GM19468 (cell line): ENCODE measurements around the gene OSBPL10.

Source experiments
- ATAC-seq: cut with Tn5 transposase; IDR thresholded peaks from one replicate; pipeline ENCODE4 v1.9.1; 2021; ENCODE audit warnings: mild to moderate bottlenecking, moderate library complexity, moderate number of reproducible peaks; ENCODE audit not compliant: unreplicated experiment; ENCODE audit errors: extremely low read depth

Gene OSBPL10

GRCh38 chr3:31960793-31961431 is 20.1 kb downstream of the OSBPL10 start:
- no peak for ATAC-seq

DNA sequence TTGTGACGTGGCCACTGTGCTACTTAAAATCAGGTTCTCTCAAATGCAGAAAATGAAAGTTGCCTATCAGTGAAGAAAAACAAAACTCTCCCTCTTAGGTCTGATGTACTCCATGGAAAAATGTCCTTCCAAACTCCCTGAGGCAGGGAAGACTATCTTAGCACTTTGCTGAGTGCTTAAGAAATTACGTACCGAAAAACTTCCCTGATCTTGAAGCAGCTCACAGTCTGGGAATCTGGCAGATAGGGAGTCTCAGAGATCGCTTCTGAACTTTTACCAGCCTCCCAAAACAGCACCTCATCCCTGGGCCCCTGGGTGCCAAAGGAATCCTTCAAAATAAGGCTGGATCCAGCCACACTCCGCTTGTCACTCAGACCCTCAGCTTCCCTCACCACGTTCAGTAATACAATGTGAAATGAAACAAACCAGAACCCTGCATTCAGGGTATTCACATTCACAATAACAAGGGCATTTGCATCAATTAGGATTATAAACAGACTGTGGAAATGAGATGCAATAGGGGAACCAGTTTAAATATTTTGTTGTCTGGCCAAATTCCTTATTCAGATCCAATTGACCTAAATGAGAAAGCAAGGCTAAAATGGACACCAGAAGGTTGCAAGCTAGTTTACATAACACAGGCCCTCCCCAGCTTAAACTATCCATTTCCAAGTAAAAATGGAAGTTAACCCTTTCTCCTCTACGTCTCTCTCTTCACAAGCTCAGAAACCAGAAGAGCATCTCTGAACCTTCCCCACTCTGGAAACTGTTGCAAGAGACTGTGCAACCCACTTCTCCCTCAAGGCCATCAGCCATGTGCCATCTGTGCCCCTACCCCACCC is 20.9 kb downstream of the OSBPL10 start:
- no peak for ATAC-seq

GRCh38 chr3:31959251-31959650 is 21.8 kb downstream of the OSBPL10 start:
- ATAC-seq, result no peak

GRCh38 chr3:31958701-31959152 is 22.3 kb downstream of the OSBPL10 start:
- ATAC-seq, result no peak

GRCh38 chr3:31957106-31957505 is 24.0 kb downstream of the OSBPL10 start:
- no peak for ATAC-seq

DNA sequence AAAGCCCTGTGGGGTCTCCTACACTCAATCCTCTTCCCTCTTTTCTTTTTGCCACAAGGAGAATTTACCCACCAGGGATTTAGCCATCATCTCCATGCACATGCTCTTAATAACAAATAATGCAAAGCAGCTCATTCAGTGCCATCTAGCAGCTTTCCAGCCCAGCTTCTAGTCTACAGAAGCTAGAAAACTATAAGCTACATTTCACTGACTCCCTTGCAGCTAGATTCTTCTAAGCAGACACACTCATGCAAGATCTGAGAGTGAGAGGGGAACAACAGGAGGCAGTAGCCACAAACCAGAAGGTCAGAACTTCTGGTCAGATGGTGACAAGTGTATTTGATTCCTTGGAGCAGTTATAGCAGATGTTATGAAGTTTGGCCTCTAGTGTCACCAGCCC is 25.5 kb downstream of the OSBPL10 start:
- no peak for ATAC-seq

GRCh38 chr3:31953636-31954035 is 27.4 kb downstream of the OSBPL10 start:
- no peak for ATAC-seq

- no peak for ATAC-seq
Measured at GRCh38 chr3:31953091-31953490, 28.0 kb downstream of the OSBPL10 start.

DNA sequence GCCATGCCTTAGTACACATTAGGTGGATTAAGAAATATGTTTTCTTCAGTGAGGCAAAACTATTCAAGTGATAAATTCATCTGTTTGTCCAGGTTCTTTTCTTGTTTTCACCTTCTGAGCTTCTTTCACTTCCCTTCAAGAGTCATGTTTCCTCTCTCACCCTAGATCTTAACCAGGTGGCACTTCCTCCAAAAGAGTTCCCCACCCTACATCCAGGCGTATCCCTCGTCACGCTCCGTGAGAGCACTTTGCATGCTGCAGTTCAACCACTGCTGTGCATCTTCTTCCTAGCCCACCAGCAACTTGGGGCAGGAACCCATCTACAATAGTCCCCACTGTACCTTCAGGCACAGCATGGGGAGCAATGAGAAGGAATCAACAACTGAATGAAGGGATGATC is 28.9 kb downstream of the OSBPL10 start:
- ATAC-seq, result peak; percentile 79

- ATAC-seq, result no peak
Measured at GRCh38 chr3:31948280-31948679, 32.8 kb downstream of the OSBPL10 start.

GRCh38 chr3:31947671-31948091 is 33.4 kb downstream of the OSBPL10 start:
- ATAC-seq, result no peak

- ATAC-seq, result no peak
Measured at GRCh38 chr3:31947162-31947561, 33.9 kb downstream of the OSBPL10 start.

- no peak for ATAC-seq
Measured at GRCh38 chr3:31946484-31947081, 34.5 kb downstream of the OSBPL10 start.

- no peak for ATAC-seq
Measured at GRCh38 chr3:31945738-31946052, 35.4 kb downstream of the OSBPL10 start.

GRCh38 chr3:31943041-31943440 is 38.0 kb downstream of the OSBPL10 start:
- no peak for ATAC-seq

GRCh38 chr3:31942446-31942845 is 38.6 kb downstream of the OSBPL10 start:
- ATAC-seq, result no peak

DNA sequence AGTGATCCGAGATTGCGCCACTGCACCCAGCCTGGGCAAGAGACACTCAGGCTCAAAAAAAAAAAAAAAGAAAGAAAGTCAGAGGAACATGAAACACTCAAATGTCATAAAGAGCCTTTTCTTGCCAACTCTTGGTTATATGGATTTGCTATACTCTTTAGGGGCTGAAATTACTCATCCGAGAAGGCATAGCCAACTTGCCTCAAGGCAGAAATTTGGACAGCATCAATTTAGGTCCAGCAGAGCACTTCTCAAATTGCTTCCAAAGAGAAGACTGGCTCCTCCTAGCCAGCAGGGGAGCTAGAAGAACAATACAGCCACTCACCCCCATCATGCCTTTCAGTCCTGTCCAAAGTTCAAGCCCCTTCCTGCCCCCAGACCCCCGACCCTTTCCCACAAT is 43.8 kb downstream of the OSBPL10 start:
- ATAC-seq, result no peak

GRCh38 chr3:31936420-31937060 is 44.5 kb downstream of the OSBPL10 start:
- no peak for ATAC-seq

DNA sequence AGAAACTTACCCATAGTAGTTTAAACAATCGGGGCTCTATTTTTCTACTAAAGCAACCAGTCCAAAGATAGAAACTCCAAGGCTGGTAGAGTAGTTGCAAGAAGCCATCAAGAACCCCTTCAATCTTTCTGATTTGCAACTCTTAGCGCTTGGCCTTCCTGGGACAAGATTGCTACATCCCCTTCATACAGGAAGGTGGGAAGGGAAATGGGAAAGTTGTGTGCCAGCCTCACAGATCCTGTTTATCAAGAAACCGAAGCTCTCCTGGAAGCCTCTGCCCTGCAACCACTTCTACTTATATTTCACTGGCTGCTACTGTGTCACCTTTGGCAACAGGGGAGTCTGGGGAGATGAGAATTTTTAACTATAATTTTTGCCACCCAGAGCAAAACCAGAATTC is 46.2 kb downstream of the OSBPL10 start:
- no peak for ATAC-seq

GRCh38 chr3:31934018-31934417 is 47.0 kb downstream of the OSBPL10 start:
- ATAC-seq, result no peak

- no peak for ATAC-seq
Measured at GRCh38 chr3:31932990-31933389, 48.1 kb downstream of the OSBPL10 start.
